NCI-H2227 treated with DMSO at 0.1 percent for 48 hours (cell line): ENCODE data around the gene BROX.
"Not testable (repeated sequence)": the region's sequence is repeated elsewhere in the genome, so short reads cannot be mapped to it uniquely, and the experiment has no call there.

ENCODE experiments used
- DNase-seq: peaks from one replicate; lab custom pipeline; 2025; lab: John Stamatoyannopoulos, UW

BROX gene

DNA sequence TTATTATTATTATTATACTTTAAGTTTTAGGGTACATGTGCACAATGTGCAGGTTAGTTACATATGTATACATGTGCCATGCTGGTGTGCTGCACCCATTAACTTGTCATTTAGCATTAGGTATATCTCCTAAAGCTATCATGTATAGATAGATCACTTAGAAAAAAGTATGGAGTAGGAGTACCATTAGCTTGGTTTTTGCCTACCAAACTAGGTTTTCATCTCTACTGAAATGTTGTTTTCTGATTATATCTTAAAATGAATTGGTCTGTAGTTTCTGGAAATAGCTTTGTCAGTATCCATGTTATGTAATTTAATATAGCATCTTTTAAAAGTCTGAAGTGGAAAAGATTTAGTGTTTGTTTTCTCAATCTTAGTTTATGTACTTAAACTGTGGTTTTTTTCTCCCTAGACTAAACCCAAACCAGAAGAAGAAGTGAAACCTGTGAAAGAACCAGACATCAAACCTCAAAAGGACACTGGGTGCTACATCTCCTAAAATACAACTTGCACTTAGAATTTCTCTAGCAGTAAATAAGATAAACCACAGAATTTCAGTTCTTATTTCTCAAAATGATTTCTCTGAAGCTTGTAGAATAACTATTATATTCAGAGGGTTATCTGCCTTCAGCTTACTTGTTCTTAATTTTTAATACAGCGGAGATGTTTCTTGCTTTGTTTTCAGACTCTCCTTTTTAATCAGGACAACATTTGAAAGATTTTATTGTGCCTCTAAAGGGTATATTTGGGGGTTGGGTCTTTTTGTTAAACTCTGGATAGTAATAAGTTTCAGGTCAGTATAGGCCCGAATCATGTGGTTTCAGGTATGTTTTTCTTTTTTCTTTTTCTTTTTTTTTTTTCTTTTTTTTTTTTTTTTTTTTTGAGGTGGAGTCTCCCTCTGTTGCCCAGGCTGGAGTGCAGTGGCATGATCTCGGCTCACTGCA is 20.1 kb downstream of the BROX start:
- no peak for DNase-seq

DNA sequence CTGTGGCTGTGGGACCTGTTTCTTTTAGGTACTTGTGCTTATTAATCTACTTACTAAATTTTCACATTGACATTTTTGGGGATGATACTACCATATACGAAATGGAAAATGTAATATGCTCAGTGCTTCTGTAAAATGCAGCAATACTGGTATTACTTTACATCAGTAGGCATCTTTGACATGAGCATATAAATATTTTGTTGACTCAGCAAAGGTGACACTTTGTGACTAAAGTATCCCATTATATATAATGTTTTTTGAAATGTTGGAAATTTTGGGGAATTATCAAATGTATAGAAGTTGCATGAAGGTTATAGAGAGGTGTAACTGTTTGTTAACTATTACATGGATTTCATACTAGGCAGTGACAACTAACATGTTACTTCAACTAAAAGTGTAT is 22.4 kb downstream of the BROX start:
- DNase-seq, result no peak

DNA sequence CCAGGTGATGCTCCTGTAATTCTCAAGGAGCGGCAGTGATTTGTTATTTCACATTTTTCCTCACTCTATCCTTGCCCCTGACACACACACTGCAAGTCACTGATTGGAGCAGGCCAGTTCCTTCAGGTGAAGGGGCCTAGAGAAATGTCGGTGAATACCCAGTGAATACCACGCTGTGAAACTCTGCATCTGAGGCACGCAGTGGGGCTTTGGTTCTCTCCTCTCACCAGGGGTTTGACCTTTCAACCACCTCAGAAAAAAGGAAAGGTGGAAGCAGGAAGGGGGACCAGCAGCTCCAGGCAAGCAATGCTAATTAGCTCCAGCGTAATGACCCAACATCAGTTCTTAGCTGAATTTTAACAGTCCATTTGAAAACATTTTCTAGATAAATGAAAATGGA is 24.1 kb downstream of the BROX start:
- no peak for DNase-seq

DNA sequence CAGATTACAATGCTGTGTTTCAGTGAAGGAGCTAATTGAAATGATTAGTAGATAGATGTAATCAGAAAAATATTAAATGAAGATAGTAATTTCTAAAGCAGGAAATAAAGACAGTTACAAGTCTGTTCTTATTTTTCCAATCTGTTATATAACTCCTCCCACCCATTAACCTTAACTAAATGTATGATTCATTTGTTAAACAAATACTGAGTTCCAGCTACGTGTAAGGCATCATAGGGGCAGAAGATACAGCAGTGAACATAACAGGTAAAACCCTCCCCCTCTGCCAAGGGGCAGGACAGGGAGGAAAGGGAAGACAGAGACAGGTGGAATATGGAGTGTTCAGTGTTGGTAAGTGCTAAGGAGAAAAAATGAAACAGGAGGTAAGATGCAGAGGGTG is 24.6 kb downstream of the BROX start, which contains the start of gene FAM177B:
TSS of gene FAM177B (plus strand) at position 231 of the 400 bp plus-strand sequence. CDS start 9,344 bp downstream, outside the sequence.
- DNase-seq, result no peak

DNA sequence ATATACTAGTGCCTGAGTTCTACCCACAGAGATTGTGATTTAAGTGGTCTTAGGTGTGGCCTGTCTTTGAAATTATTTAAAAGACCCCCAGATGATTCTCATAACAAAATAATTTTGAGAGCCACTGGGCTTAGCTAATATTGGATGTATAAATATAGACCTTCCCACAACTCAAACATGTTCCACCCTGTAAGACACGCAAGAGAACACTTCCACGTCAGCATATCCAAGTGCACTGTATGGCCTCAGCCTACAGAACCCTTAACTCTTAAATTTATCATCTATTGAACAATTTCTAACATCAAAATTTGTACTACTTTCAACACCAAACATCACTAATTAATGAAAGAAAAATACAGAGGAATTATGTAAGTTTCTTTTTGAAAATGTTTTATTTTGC is 27.1 kb downstream of the BROX start:
- no peak for DNase-seq

DNA sequence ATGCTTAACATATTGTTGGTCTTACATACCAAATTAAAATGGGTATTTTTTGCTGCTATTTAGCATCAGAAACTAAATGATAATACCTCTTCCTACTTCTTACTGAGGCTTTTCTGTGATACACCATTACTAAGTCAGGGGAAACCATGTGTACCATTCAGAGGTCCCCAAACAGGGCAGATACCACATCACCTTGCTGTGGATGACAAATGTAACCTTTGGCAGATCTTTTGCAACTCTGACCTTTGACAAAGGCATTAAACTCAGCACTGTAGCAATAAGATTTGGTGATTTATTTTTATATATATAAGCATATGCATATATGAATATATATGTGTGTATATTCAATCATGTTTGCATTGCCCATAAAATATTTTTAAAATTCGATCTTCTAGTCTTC is 27.6 kb downstream of the BROX start:
- no peak for DNase-seq

DNA sequence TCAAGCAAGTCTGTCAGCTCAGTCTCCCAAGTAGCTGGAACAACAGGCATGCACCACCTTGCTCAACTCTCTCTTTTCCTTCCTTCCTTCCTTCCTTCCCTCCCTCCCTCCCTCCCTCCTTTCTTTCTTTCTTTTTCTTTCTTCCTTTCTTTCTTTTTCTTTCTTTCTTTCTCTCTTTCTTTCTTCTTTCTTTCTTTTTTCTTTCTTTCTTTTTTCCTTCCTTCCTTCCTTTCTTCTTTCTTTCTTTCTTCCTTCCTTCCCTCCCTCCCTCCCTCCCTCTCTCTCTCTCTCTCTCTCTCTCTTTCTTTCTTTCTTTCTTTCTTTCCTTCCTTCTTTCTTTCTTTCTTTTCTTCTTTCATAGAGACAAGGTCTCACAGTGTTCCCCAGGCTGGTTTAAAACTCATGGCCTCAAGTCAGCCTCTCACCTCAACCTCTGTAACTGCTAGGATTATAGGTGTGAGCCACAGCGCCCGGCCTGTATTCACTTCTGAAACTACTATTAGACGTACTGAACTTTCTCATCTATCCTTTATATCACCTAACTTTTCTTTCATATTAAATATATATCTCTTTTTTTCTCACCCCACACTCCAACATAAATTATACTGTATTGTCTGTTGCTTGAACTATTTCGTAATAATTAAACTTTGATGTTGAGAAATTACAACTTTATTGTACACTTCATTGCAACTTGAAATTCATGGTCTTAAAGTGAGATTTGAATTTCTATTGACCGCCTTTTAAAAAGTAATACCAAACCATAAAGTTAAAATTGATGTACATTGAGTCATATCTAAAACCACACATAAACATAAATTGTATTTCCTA is 29.5 kb downstream of the BROX start:
- DNase-seq, result not testable (repeated sequence)

DNA sequence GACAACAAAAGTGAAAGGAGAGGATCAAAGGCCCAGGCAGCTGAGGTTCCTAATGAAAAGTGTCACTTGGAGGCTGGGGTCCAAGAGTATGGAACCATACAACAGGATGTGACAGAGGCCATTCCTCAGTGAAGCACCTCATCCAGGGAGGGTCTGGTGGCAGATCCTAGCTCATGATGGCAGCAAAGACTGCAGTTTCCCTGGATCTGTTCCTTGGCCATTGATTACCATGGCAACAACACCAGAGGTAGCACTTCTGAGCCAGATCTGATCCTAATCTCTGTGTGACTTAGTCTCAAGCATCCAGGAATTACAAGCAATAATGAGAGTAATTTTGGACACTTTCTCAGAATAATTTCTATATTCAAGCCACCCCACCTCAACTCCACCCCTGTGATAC is 37.6 kb downstream of the BROX start:
- no peak for DNase-seq

DNA sequence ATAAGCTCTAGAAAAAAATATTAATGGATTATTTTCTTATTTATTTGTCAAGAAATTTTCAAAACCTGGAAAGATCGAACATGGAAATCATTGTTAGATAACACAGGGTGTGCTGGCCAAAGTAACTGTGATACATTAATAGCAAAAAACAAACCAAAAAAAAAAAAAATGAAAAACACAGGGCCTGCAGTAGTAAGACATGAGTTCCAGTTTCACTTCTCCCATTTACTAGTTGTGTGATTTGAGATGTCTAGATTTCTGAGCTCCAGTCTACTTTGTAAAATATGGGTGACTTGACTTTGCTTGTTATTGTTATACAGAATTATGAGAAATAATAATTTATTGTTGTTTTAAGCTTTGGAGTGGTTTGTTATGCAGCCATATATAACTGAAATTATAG is 38.3 kb downstream of the BROX start:
- DNase-seq, result no peak

DNA sequence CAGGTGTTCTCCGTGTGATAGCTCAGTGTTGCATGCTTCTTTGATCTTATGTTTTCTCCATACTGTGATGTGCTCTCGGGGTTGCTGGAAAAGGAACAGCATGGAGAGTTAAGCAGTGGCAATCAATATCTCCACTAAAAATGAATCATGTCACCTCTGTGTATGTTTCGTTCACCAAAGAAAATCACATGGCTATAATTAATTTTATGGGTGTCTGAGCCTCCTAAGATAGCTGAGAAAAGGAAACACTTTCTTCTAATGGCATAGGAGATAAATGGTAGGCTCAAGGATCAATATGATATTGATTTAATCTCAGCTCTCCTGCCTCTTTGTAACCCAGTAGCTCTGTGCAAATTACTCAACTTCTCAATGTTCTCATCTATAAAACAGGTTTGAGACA is 38.9 kb downstream of the BROX start:
- DNase-seq, result no peak

DNA sequence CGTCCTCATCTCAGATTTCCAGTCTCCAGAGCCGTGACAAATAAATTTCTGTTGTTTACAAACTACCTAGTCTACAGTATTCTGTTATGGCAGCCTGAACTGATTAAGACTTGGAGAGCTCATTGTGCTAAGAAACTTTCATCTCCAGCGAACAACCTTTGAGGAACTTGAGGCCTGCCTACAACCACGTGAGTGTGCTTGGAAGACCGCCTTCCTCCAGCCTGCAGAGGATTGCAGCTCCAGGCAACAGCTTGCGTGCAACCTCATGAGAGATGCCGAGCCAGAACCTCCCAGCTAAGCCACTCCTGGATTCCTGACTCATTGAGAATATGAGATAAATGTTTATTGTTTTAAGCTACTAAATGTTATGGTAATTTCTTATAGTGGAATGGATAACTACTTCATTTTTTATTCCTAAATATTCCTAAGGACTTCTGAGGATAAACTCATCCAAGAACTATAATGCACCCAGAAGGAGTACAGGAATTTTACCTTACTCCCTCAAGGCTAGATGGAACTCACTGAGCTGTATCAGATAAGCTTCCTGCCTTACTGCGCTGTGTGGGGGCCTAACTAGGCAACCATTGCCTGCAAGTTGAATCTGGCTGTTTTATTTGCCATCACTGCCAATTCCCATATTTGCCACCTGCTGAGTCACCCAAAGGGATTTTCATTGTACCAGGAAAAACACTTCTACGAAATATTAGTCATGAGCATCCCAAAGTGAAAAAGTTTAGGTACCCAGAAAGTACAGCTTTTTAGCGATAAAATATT is 42.2 kb downstream of the BROX start:
- no peak for DNase-seq

DNA sequence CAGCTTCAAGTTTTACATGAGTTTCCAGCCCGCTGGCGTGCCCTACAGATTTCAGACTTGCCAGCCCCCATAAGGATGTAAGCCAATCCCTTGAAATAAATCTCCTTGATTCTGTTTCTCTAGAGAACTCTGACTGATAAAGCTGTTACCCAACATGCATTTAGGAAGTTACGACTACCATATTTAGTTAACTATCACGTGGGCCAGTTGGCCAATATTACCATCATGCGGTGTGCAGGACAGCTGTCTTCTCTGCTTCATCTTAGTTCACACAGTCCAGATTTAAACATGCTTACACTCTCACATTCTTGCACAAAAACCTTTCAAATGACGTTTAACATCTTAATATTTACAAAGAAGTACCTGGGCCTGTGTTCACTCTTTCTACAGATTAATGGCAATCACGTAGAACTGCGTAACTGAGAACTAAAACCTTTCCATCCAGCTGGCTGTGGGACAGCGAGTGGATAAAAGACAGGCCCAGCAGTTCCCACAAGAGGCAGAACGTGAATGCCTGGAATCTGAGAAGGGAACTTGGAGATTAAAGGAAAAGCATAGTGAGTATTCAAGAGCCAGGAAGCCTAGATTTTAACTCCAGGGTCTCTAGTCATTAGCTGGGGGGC is 45.4 kb downstream of the BROX start:
- no peak for DNase-seq

DNA sequence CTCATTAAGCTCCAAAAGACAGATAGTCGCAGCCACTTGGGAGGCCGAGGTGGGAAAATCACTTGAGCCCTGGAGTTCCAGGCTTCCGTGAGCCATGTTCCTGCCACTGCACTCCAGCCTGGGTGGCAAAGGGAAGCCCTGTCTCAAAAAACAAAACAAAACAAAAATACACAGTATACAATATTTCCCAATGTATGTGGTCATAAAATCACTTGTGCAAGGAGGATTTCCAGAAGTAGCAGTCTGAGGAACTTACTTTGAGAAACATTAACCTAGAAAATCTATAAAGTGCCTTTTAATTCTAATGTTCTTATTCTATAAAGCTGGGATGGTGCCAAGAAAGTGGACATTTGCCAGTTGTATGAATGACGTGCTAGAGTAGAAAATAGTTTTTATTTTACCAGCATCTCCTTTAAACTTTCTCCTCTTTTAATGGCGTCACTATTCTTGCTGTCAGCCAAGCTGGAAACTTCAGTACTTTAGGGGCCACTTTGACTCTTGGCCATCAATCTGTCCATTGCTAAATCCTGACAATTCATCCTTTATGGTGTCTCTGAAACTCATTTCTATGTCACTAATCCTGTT is 47.2 kb downstream of the BROX start:
- DNase-seq, result no peak

DNA sequence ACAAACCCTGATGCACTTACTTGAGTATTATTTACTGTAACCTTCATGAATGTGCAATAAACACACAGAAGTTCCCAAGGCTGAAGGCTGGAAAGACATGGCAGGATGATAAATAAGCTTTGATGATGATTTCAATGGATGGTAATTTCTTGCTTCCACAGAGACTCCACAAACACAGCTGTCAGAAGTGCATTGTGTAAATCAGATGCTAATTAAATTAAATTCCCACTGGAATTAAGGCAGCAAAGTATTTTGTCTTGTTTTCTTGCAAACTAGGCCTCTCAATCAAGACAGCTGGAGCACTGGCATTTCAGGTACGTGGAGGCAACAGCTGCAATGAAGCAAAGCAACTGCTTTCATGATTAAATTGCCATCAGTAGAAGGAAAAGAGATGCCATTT is 48.7 kb downstream of the BROX start:
- no peak for DNase-seq

DNA sequence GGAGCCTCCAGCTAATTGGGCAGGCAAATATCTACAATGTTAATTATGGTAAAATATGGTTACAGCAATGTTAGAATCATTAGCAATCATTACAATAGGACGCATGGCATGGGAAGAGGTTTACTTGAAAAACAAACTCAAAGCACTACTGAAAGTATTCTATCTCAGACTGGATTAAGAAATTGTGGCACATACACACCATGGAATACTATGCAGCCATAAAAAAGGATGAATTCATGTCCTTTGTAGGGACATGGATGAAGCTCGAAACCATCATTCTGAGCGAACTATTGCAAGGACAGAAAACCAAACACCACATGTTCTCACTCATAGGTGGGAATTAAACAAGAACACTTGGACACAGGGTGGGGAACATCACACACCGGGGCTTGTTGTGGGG is 49.8 kb downstream of the BROX start:
- not testable (repeated sequence) for DNase-seq

DNA sequence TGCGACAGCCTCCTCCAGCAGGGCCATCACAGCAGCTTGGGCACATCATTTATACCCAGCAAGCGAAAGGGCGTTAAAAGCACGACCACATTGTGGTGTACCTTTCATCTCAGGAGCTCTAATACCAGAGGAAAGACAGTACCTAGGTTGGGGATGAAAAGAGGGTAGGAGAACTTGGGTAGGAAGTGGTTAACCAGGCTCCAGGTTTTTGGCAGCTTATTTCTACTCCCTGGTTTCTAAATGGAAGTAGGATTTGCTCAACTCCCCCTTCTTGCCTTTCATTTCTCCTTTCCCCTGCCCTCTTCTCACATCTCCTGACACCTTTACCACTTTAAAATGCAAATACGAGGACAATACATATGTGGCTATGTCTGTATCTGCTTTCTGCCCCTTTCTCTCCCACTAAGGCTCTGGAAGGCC is 54.8 kb downstream of the BROX start:
- DNase-seq, result no peak

DNA sequence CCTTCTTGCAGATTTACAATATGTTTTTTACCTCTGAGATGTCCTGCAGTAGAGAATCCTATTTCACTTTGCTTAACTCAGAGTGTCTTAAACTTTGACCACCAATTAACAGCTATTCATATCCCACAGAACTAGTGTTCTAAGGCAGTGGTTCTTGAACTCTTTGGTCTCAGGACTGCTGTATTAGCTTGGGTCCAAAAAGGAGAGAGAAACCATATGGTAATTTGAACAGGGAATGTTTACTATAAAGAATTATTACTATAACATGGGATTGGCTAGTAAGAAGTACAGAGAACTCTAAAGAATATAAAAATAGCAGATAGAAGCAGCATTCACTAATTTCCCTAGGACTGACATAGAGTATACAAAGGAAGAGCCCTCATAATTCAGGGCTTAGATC is 56.2 kb downstream of the BROX start:
- DNase-seq, result no peak

DNA sequence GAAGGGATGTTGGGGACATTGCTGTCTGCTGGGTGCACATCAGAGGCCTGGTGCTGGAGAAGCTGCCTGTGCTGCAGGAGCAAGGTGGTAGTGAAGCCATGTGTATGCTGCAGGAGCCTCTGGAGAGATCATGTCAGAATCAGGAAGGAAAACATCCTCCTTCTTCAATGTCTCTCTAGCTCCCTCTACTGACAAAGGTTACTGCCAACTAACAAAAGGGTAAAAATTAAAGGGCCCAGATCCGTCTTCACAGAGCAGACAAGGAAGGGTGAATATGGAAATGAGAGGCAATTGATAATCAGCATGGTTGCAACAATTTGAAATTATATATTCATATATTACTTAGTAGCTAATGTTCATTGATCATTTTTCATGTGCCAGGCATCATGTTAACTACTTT is 56.8 kb downstream of the BROX start:
- no peak for DNase-seq

DNA sequence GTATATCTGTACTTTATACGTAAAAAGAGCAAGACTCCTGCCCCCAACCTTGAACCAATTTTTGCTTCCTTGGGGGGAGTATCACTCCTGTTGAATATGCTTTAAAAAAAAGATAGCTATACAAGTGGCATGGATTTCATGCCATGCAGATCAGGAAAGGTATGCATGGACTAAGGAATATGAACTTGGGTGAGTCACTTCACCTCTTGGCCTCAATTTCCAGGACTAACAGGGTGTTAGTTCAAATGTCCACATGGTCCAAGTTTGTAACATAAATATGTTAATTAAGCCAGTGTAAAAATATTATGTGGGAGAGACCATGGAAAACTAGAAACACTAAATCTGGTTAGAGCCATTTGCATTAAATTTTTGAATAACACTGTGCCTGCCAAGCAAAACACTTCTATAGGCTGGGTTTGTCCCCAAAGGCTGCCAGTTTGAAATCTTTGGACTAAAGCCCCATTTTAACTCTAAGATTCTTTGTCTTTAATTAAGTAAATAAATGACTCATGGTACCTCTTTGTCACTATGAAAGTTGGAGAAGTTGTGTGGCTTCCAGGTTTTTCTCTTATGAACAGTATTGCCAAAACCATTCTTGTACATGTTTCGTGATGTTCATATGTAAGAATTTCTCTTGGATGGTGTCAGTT is 57.7 kb downstream of the BROX start:
- DNase-seq, result no peak

DNA sequence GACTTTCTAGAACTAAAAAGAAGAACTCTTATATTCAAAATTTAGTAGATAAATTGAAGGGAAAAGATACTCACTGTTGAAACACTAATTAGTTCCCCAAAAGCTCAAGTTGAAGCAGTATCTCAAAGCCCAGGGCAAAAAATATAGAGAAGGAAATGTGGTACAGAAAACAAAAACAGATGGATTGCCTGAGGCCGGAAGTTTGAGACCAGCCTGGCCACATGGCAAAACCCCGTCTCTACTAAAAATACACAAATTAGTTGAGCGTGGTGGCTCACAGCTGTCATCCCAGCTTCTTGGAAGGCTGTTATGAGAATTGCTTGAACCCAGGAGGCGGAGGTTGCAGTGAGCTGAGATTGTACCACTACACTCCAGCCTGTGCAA is 60.6 kb downstream of the BROX start:
- DNase-seq, result no peak

DNA sequence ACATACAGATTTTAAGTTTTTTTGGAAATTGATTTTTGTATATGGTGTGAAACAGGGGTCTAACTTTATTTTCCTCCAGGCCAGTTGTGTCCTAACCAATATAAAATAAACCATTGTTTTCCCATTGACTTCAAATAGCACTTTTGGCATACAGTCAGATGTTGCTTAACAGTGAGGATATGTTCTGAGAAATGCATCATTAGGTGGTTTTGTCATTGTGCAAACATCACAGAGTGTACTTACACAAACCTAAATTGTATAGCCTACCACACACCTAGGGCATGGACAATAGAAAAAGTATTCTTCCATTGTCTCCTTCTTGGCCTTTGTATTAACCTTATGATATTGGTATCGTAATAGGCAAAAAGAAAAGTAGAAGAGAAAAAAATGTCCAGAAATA is 65.1 kb downstream of the BROX start:
- no peak for DNase-seq
